Epithelial cell of esophagus (primary cell): ENCODE data around the gene CTNND2.

Experiments
- DNase-seq: peaks from one replicate; pipeline ENCODE4 v3.0.0; 2010; ENCODE audit warnings: low read depth
- H3K4me3 ChIP-seq: 2 replicates; pipeline ENCODE4 v1.5.1; 2011; ENCODE audit warnings: mild to moderate bottlenecking, low read length, control low read depth
- CTCF ChIP-seq: IDR thresholded peaks from 2 replicates; pipeline ENCODE4 v1.5.1; 2011; ENCODE audit warnings: low read depth, mild to moderate bottlenecking, low read length, control low read depth, inconsistent platforms; ENCODE audit not compliant: insufficient read depth; ENCODE audit errors: missing control alignments

Gene CTNND2

GRCh38 chr5:11346336-11346735 is 557.9 kb downstream of the CTNND2 start:
- H3K4me3 ChIP-seq = no peak overlapping the region
- TF ChIP-seq CTCF = no peak
- DNase-seq = no peak

- H3K4me3 ChIP-seq = no peak overlapping the region
- no peak for TF ChIP-seq CTCF
- no peak for DNase-seq
Measured at GRCh38 chr5:11335881-11336760, 568.1 kb downstream of the CTNND2 start.

- H3K4me3 ChIP-seq = no peak overlapping the region
- TF ChIP-seq CTCF = no peak
- DNase-seq = no peak
Measured at GRCh38 chr5:11334404-11334803, 569.8 kb downstream of the CTNND2 start.

- no peak for TF ChIP-seq CTCF
- no peak overlapping the region for H3K4me3 ChIP-seq
- no peak for DNase-seq
Measured at GRCh38 chr5:11329679-11330078, 574.6 kb downstream of the CTNND2 start.

GRCh38 chr5:11324521-11325289 is 579.5 kb downstream of the CTNND2 start:
- no peak for DNase-seq
- TF ChIP-seq CTCF = no peak
- no peak overlapping the region for H3K4me3 ChIP-seq

GRCh38 chr5:11323761-11324160 is 580.5 kb downstream of the CTNND2 start:
- DNase-seq = no peak
- TF ChIP-seq CTCF = no peak

More at GRCh38 chr5:11323761-11324160, 580.5 kb downstream of the CTNND2 start:
- H3K4me3 ChIP-seq = no peak overlapping the region
